GM18951 (cell line): Measurements from ENCODE around the gene PARD6A.
"Not testable (repeated sequence)": the region's sequence is repeated elsewhere in the genome, so short reads cannot be mapped to it uniquely, and the experiment has no call there.

Source experiments
- POLR2A ChIP-seq: IDR thresholded peaks from 4 replicates; pipeline ENCODE4 v1.6.1; 2011; ENCODE audit warnings: mild to moderate bottlenecking; ENCODE audit not compliant: insufficient read length, insufficient read depth; ENCODE audit errors: extremely low read depth
- in situ Hi-C: fragments of 300-500 bp; cut with MboI; formaldehyde crosslinking; loops from one replicate; pipeline ENCODE4 v1.12.0; 2022; ENCODE audit warnings: low sequenced_read_pairs, mixed read lengths, inconsistent platforms; ENCODE audit not compliant: unreplicated experiment

Gene PARD6A

GRCh38 chr16:67674851-67675578 lies 14.3 kb downstream of the PARD6A start:
- in situ Hi-C loops = loop anchor here (25.0 kb wide), 1 partner anchor 362 kb away; no protein-coding TSS in a partner anchor
- TF ChIP-seq POLR2A = no peak

- no peak for TF ChIP-seq POLR2A
- in situ Hi-C loops = no loop called here
These were observed 14.8 kb downstream of the PARD6A start for GRCh38 chr16:67675579-67675935.

- TF ChIP-seq POLR2A = no peak
- in situ Hi-C loops = no loop called here
These were observed 15.2 kb downstream of the PARD6A start for GRCh38 chr16:67675999-67676398.

GRCh38 chr16:67676516-67676915 lies 15.8 kb downstream of the PARD6A start:
- in situ Hi-C loops = no loop called here
- TF ChIP-seq POLR2A = no peak

- in situ Hi-C loops = no loop called here
- no peak for TF ChIP-seq POLR2A
These were observed 16.2 kb downstream of the PARD6A start for GRCh38 chr16:67676939-67677338.

- no peak for TF ChIP-seq POLR2A
- in situ Hi-C loops = no loop called here
These were observed 17.0 kb downstream of the PARD6A start for GRCh38 chr16:67677712-67678111.

DNA sequence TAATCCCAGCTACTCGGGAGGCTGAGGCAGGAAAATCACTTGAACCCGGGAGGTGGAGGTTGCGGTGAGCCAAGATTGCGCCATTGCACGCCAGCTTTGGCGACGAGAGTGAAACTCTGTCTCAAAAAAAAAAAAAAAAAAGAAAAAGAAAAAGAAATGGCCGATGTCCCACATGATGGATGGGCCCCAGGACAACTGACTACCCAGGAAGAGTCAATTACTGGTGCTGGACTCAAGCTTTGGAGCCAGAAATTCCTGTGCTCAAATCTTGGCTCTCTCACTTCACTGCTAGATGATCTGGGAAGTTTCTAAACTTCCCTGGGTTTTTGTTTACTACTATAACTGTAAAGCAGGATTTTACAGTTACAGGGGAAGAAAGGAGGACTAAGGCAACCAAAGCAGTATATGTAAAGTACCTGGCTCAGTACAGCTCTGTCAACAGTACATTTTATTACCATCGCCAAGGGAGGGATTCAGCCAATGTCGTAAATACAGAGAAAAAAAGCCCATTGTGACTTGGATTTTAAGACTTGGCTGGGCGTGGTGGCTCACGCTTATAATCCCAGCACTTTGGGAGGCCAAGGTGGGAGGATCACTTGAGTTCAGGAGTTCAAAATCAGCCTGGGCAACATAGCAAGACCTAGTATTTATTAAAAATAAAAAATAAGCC lies 17.7 kb downstream of the PARD6A start:
- no peak for TF ChIP-seq POLR2A
- in situ Hi-C loops = no loop called here

- no peak for TF ChIP-seq POLR2A
- in situ Hi-C loops = no loop called here
These were observed 19.5 kb downstream of the PARD6A start for GRCh38 chr16:67679935-67680897.

DNA sequence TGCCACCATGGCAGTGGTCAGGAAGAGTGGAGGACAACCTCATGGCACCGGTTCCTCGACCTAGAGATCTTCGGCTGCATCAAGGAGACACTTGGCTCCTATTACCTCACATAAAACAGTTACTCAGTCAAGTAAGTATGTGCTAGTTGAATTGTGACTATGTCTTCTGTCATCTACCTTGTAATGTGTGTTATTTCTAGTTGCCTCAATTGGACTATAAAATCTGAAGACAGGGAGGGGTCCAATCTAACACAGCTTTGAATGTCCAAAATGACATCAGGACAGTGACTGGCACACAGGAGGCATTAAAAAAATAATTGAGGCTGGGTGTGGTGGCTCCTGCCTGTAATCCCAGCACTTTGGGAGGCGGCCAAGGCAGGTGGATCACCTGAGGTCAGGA lies 23.0 kb downstream of the PARD6A start:
- in situ Hi-C loops = no loop called here
- no peak for TF ChIP-seq POLR2A

- TF ChIP-seq POLR2A = no peak
- in situ Hi-C loops = no loop called here
These were observed 24.8 kb downstream of the PARD6A start for GRCh38 chr16:67685388-67686112.

GRCh38 chr16:67693517-67694285 lies 32.9 kb downstream of the PARD6A start:
- in situ Hi-C loops = not testable (repeated sequence)

DNA sequence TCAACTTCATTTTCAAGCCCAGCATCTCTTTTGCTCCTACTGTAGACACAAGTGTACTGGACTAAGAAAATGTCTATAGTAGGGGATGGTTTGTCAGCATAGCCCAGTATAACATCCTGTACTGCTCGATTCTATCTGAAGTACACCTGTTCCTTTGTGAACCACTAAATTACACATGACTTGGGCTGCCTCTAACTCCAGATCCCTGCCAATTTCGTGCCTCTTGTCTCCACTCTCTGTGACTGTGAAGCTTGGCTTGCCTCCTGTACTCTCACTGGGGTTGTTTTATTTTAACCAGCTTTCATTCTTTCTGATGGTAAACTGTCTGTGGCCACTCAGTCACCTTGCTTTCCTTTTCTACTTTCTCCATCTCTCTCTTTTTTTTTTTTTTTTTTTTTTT lies 33.9 kb downstream of the PARD6A start:
- TF ChIP-seq POLR2A = no peak
- in situ Hi-C loops = no loop called here
